WTC11 (cell line): Measurements from ENCODE around the gene PRPSAP2. TPM values are rescaled to one million over a fixed set of nuclear protein-coding genes. Genes with fewer than 3 reads are reported as not detected.

Source experiments
- ATAC-seq: fragments of 200-7000 bp; cut with Tn5 transposase; 2 replicates; pipeline ENCODE4 v1.10.0; 2021; ENCODE audit warnings: mild to moderate bottlenecking, moderate library complexity
- CTCF ChIA-PET: fragments of 300-600 bp; sonication (Branson Sonifier 250); formaldehyde crosslinking; loops from one replicate; lab custom pipeline; 2021; ENCODE audit warnings: antibody characterized with exemption; lab: Charles Lee
- POLR2A ChIA-PET: fragments of 350-600 bp; sonication (Branson Sonifier 250); formaldehyde crosslinking; loops from one replicate; lab custom pipeline; 2021; ENCODE audit warnings: antibody characterized with exemption; lab: Charles Lee
- DNase-seq: peaks from one replicate; pipeline ENCODE4 v3.0.0; 2021; ENCODE audit warnings: low spot score
- H3K27ac Mint-ChIP-seq: 2 replicates; pipeline ENCODE4 v1.8.0; 2021; ENCODE audit warnings: mixed read lengths
- H3K27me3 Mint-ChIP-seq: 2 replicates; pipeline ENCODE4 v1.8.0; 2021; ENCODE audit warnings: low read depth, mild to moderate bottlenecking, moderate library complexity, mixed read lengths
- H3K36me3 Mint-ChIP-seq: 2 replicates; pipeline ENCODE4 v1.8.0; 2021; ENCODE audit warnings: mixed read lengths
- H3K4me1 Mint-ChIP-seq: 2 replicates; pipeline ENCODE4 v1.8.0; 2022; ENCODE audit warnings: mixed read lengths
- H3K4me3 Mint-ChIP-seq: 2 replicates; pipeline ENCODE4 v1.8.0; 2021; ENCODE audit warnings: mild to moderate bottlenecking, moderate library complexity, mixed read lengths
- H3K9me3 Mint-ChIP-seq: 2 replicates; pipeline ENCODE4 v1.8.0; 2021; ENCODE audit warnings: mixed read lengths
- ATF1 ChIP-seq: sonication (generic); formaldehyde crosslinking; IDR thresholded peaks from 2 replicates; pipeline ENCODE4 v1.8.1; 2023; ENCODE audit warnings: mild to moderate bottlenecking, moderate library complexity, missing genetic modification reagents
- CREB1 ChIP-seq: sonication (generic); formaldehyde crosslinking; IDR thresholded peaks from 2 replicates; pipeline ENCODE4 v1.8.0; 2023; ENCODE audit warnings: mild to moderate bottlenecking, missing genetic modification reagents
- ELF4 ChIP-seq: sonication (generic); formaldehyde crosslinking; IDR thresholded peaks from 2 replicates; pipeline ENCODE4 v1.8.1; 2022; ENCODE audit warnings: low read depth, mild to moderate bottlenecking, moderate library complexity, missing genetic modification reagents
- ESRRA ChIP-seq: sonication (generic); formaldehyde crosslinking; IDR thresholded peaks from 2 replicates; pipeline ENCODE4 v1.8.1; 2022; ENCODE audit warnings: mild to moderate bottlenecking, missing genetic modification reagents, borderline replicate concordance
- GRHL2 ChIP-seq: fragments of 250-450 bp; sonication (Bioruptor Pico); IDR thresholded peaks from 2 replicates; pipeline ENCODE4 v1.8.0; 2022; ENCODE audit warnings: mild to moderate bottlenecking, moderate library complexity; ENCODE audit not compliant: insufficient replicate concordance, severe bottlenecking
- HMGXB4 ChIP-seq: sonication (generic); formaldehyde crosslinking; IDR thresholded peaks from 2 replicates; pipeline ENCODE4 v1.8.1; 2023; ENCODE audit warnings: mild to moderate bottlenecking, moderate library complexity, missing genetic modification reagents
- IRF2 ChIP-seq: sonication (generic); formaldehyde crosslinking; IDR thresholded peaks from 2 replicates; pipeline ENCODE4 v1.8.0; 2022; ENCODE audit warnings: low read depth, missing genetic modification reagents, borderline replicate concordance
- NFE2L1 ChIP-seq: sonication (generic); formaldehyde crosslinking; IDR thresholded peaks from 2 replicates; pipeline ENCODE4 v1.8.1; 2023; ENCODE audit warnings: missing genetic modification reagents
- NR1H2 ChIP-seq: sonication (generic); formaldehyde crosslinking; IDR thresholded peaks from 2 replicates; pipeline ENCODE4 v1.9.0; 2021; ENCODE audit warnings: mild to moderate bottlenecking, moderate library complexity, missing genetic modification reagents
- PREB ChIP-seq: sonication (generic); formaldehyde crosslinking; IDR thresholded peaks from 2 replicates; pipeline ENCODE4 v1.8.1; 2022; ENCODE audit warnings: mild to moderate bottlenecking, missing genetic modification reagents, moderate library complexity, borderline replicate concordance
- RORB ChIP-seq: fragments of 250-450 bp; sonication (Bioruptor Pico); IDR thresholded peaks from 2 replicates; pipeline ENCODE4 v1.9.0; 2021; ENCODE audit warnings: mild to moderate bottlenecking
- SOX15 ChIP-seq: fragments of 250-450 bp; sonication (Bioruptor Pico); IDR thresholded peaks from 2 replicates; pipeline ENCODE4 v1.9.0; 2021; ENCODE audit warnings: mild to moderate bottlenecking
- TP53 ChIP-seq: sonication (generic); formaldehyde crosslinking; IDR thresholded peaks from 2 replicates; pipeline ENCODE4 v1.8.1; 2023; ENCODE audit warnings: mild to moderate bottlenecking, missing genetic modification reagents
- USF1 ChIP-seq: sonication (generic); formaldehyde crosslinking; IDR thresholded peaks from 2 replicates; pipeline ENCODE4 v1.8.0; 2022; ENCODE audit warnings: mild to moderate bottlenecking, missing genetic modification reagents
- ZNF396 ChIP-seq: fragments of 250-450 bp; sonication (Bioruptor Pico); IDR thresholded peaks from 2 replicates; pipeline ENCODE4 v1.8.0; 2021; ENCODE audit warnings: mild to moderate bottlenecking, moderate library complexity, borderline replicate concordance
- total RNA-seq: library from RNA; stranded (reverse); gene quantifications from 3 replicates; pipeline ENCODE4 v1.2.3, GENCODE V29; 2021
- TF ChIP-seq, protein P1 (sequence below): sonication (generic); formaldehyde crosslinking; IDR thresholded peaks from 2 replicates; pipeline ENCODE4 v1.8.1; 2023; ENCODE audit warnings: mild to moderate bottlenecking, missing genetic modification reagents, borderline replicate concordance
- TF ChIP-seq, protein P2 (sequence below): sonication (generic); formaldehyde crosslinking; IDR thresholded peaks from 2 replicates; pipeline ENCODE4 v1.8.1; 2022; ENCODE audit warnings: missing genetic modification reagents, borderline replicate concordance
- TF ChIP-seq, protein P3 (sequence below): sonication (generic); formaldehyde crosslinking; conservative IDR thresholded peaks from 2 replicates; pipeline ENCODE4 v1.8.1; 2023; ENCODE audit warnings: mild to moderate bottlenecking, low read depth, missing genetic modification reagents, moderate library complexity
- TF ChIP-seq, protein P4 (sequence below): sonication (generic); formaldehyde crosslinking; IDR thresholded peaks from 2 replicates; pipeline ENCODE4 v1.8.0; 2022; ENCODE audit warnings: mild to moderate bottlenecking, missing genetic modification reagents
- TF ChIP-seq, protein P5 (sequence below): fragments of 250-450 bp; sonication (Bioruptor Pico); IDR thresholded peaks from 2 replicates; pipeline ENCODE4 v2.1.2; 2022; ENCODE audit warnings: mild to moderate bottlenecking, moderate library complexity

Gene PRPSAP2
- total RNA-seq, 1 experiment from 2014 or later = 50.9 TPM

- Mint-ChIP-seq H3K36me3 (peaks cover 28% of the 10 kb centered on the region), H3K27me3 (no peaks in the 10 kb centered on the region), H3K9me3 (no peaks in the 10 kb centered on the region), H3K4me1 (peaks cover 10% of the 10 kb centered on the region), H3K27ac (peak overlapping the region; percentile 17; the same call in 1 of the 2 replicates), H3K4me3 (no peak overlapping the region)
- DNase-seq (no peak), ATAC-seq (no peak)
- TF ChIP-seq NFE2L1 (CRISPR knock-in tag) (no peak), ELF4 (no peak), PREB (CRISPR knock-in tag) (no peak), IRF2 (CRISPR knock-in tag) (no peak), ESRRA (CRISPR knock-in tag) (no peak), NR1H2 (no peak), SOX15 (CRISPR knock-in tag) (no peak), RORB (CRISPR knock-in tag) (no peak), CREB1 (no peak), HMGXB4 (CRISPR knock-in tag) (no peak), GRHL2 (no peak), ATF1 (CRISPR knock-in tag) (no peak), USF1 (CRISPR knock-in tag) (no peak), ZNF396 (CRISPR knock-in tag) (no peak), TP53 (CRISPR knock-in tag) (no peak)
- TF ChIP-seq, protein P1, sequence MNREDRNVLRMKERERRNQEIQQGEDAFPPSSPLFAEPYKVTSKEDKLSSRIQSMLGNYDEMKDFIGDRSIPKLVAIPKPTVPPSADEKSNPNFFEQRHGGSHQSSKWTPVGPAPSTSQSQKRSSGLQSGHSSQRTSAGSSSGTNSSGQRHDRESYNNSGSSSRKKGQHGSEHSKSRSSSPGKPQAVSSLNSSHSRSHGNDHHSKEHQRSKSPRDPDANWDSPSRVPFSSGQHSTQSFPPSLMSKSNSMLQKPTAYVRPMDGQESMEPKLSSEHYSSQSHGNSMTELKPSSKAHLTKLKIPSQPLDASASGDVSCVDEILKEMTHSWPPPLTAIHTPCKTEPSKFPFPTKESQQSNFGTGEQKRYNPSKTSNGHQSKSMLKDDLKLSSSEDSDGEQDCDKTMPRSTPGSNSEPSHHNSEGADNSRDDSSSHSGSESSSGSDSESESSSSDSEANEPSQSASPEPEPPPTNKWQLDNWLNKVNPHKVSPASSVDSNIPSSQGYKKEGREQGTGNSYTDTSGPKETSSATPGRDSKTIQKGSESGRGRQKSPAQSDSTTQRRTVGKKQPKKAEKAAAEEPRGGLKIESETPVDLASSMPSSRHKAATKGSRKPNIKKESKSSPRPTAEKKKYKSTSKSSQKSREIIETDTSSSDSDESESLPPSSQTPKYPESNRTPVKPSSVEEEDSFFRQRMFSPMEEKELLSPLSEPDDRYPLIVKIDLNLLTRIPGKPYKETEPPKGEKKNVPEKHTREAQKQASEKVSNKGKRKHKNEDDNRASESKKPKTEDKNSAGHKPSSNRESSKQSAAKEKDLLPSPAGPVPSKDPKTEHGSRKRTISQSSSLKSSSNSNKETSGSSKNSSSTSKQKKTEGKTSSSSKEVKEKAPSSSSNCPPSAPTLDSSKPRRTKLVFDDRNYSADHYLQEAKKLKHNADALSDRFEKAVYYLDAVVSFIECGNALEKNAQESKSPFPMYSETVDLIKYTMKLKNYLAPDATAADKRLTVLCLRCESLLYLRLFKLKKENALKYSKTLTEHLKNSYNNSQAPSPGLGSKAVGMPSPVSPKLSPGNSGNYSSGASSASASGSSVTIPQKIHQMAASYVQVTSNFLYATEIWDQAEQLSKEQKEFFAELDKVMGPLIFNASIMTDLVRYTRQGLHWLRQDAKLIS (CRISPR knock-in tag) = no peak
- TF ChIP-seq, protein P2, sequence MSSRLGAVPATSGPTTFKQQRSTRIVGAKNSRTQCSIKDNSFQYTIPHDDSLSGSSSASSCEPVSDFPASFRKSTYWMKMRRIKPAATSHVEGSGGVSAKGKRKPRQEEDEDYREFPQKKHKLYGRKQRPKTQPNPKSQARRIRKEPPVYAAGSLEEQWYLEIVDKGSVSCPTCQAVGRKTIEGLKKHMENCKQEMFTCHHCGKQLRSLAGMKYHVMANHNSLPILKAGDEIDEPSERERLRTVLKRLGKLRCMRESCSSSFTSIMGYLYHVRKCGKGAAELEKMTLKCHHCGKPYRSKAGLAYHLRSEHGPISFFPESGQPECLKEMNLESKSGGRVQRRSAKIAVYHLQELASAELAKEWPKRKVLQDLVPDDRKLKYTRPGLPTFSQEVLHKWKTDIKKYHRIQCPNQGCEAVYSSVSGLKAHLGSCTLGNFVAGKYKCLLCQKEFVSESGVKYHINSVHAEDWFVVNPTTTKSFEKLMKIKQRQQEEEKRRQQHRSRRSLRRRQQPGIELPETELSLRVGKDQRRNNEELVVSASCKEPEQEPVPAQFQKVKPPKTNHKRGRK (CRISPR knock-in tag) = no peak
- TF ChIP-seq, protein P3, sequence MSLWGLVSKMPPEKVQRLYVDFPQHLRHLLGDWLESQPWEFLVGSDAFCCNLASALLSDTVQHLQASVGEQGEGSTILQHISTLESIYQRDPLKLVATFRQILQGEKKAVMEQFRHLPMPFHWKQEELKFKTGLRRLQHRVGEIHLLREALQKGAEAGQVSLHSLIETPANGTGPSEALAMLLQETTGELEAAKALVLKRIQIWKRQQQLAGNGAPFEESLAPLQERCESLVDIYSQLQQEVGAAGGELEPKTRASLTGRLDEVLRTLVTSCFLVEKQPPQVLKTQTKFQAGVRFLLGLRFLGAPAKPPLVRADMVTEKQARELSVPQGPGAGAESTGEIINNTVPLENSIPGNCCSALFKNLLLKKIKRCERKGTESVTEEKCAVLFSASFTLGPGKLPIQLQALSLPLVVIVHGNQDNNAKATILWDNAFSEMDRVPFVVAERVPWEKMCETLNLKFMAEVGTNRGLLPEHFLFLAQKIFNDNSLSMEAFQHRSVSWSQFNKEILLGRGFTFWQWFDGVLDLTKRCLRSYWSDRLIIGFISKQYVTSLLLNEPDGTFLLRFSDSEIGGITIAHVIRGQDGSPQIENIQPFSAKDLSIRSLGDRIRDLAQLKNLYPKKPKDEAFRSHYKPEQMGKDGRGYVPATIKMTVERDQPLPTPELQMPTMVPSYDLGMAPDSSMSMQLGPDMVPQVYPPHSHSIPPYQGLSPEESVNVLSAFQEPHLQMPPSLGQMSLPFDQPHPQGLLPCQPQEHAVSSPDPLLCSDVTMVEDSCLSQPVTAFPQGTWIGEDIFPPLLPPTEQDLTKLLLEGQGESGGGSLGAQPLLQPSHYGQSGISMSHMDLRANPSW (CRISPR knock-in tag) = no peak
- TF ChIP-seq, protein P4, sequence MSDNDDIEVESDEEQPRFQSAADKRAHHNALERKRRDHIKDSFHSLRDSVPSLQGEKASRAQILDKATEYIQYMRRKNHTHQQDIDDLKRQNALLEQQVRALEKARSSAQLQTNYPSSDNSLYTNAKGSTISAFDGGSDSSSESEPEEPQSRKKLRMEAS (CRISPR knock-in tag) = no peak
- TF ChIP-seq, protein P5, sequence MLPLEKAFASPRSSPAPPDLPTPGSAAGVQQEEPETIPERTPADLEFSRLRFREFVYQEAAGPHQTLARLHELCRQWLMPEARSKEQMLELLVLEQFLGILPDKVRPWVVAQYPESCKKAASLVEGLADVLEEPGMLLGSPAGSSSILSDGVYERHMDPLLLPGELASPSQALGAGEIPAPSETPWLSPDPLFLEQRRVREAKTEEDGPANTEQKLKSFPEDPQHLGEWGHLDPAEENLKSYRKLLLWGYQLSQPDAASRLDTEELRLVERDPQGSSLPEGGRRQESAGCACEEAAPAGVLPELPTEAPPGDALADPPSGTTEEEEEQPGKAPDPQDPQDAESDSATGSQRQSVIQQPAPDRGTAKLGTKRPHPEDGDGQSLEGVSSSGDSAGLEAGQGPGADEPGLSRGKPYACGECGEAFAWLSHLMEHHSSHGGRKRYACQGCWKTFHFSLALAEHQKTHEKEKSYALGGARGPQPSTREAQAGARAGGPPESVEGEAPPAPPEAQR (CRISPR knock-in tag) = no peak
- CTCF ChIA-PET = interaction anchor here (0.6 kb wide), 2 partner anchors 60 to 948 kb away, joined by 3 to 5 read pairs; no protein-coding TSS in a partner anchor
- POLR2A ChIA-PET = no interaction called here
These were observed 67.3 kb downstream of the PRPSAP2 start for GRCh38 chr17:18925187-18925586.
